IPS DF 4.7 (cell line): ENCODE results near the gene S100A3.
A peak's percentile ranks its signal among the peaks of the same experiment; 100 is the strongest.

Experiments used
- DNase-seq: peaks from one replicate; pipeline ENCODE4 v3.0.0-alpha.2; 2013; ENCODE audit warnings: low spot score; ENCODE audit errors: extremely low read depth

The S100A3 gene

DNA sequence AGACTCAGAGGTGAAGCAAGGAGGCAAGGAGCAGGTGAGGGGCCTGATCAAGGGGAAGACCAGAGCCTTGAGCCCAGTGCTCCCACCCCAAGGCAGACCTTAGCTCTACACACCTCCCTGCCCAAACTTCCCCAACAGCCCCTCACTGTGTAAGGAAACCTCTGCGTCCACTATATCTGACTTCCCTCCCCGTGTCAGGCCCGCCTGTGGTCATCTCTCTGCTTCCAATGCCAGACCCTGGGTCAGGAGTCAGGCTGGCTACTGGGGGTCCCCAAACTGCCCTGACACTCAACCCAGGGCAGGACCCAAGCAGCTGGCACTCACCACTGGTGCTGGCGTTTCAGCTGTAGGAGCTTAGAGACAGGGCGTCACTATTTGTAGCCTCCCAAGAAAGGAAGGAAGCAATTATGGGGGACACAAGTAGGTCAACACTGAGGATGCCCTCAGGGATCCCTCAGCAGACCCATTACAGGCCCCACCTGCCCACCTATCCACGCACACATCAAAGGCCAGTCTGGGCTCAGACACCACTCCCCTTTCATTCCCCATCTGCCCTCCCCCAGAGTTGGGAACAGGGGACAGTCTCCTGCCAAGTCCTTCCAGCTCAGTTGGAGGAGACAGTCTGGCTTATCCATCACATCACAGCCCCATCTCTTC, 811 bp upstream of the S100A3 start:
- DNase-seq = no peak

- DNase-seq = no peak
These were observed 1.2 kb downstream of the S100A3 start for GRCh38 chr1:153547560-153548551.

GRCh38 chr1:153546796-153547559, 2.1 kb downstream of the S100A3 start:
- DNase-seq = no peak

GRCh38 chr1:153546371-153546770, 2.7 kb downstream of the S100A3 start:
- no peak for DNase-seq

GRCh38 chr1:153545067-153546055, 3.7 kb downstream of the S100A3 start, which contains the start of gene S100A4:
TSS of gene S100A4 (minus strand) at chr1:153545806. CDS start at chr1:153544794, 1,012 bp downstream.
- no peak for DNase-seq

- no peak for DNase-seq
These were observed 4.5 kb downstream of the S100A3 start for GRCh38 chr1:153544453-153545066.

GRCh38 chr1:153543736-153544135, 5.3 kb downstream of the S100A3 start:
- no peak for DNase-seq

DNA sequence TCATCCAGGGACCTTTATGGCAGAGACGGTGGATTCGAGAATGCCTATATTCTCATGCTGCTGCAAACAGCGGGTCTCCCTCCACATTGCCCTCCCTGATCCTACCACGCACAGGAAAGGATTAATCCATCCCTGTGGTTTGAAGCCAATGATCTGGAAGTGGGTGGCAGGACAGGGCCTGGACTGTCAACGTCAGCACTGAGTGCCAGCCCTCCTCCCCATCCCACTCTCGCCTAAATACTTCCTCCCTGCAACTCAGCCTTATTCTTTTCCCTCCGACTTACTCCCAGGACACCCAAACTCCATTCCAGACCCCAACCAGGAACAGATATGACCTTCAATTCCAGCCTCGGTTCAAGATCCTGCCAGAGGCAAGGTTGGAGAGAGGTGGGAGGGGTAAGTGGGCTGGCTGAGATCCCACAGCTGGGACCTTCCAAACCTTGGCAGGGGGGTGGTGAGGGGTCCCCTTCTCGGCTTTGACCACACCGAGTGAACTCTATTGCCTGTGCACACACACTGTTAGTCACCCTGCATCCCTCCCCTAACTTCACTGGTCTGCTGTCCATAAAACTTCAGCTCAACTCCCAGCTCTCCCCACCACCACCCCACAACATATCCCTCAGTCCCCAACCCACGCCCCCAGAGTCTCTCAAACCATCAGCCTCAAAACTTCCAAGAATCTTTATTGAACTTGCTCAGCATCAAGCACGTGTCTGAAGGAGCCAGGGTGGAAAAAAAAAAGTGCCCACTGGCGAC, 5.9 kb downstream of the S100A3 start:
- no peak for DNase-seq

GRCh38 chr1:153541641-153542590, 7.1 kb downstream of the S100A3 start:
- DNase-seq = no peak

DNA sequence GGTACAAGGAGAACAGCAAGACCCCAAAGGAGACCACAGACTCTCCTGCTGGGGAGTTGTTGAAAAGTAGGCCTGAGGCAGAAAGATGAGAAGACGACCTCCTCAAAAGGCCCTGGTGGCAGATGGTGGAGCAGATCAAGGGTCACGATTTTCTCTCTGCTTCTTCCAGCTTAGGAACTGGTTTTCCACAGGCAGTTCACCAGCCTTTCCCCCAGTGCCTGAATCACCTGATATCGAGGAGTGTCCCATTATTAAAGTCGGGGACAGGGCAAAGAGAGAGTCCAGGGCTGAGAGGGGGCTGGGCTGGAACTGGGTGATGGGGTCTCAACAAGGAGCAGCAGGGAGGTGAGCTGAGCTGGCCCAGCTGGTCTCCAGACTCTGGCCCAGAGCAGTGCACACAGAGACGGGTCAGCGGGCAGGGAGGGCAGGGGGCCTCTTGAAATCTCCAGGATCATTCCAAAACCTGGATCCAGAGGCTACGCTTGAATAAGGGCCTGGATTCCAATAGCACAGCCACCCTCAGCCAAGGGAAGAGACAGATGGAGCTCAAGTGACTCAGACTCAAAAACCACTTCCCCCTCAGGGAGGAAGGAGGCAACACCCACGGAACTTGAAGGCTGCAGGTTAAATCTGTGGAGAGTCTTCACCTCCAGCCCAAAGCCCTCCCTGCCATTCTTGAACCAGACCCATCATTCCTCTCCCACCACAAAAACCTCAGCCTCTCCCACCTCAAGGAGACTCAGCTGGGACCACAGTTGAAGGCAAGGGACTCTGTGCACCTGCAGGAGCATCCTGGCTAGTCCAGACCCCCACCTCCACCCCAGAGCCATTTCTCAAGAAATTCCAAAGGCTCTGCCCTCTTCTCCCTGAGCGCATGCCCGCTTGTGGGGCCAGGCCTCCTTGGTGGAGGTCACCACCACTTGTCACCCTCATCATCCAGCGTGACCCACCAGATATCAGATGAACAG, 8.4 kb downstream of the S100A3 start, which contains the start of gene S100A5:
S100A5 (minus strand) TSS at position 541 of the 968 bp plus-strand sequence. CDS start 743 bp downstream, outside the sequence.
- DNase-seq = no peak

DNA sequence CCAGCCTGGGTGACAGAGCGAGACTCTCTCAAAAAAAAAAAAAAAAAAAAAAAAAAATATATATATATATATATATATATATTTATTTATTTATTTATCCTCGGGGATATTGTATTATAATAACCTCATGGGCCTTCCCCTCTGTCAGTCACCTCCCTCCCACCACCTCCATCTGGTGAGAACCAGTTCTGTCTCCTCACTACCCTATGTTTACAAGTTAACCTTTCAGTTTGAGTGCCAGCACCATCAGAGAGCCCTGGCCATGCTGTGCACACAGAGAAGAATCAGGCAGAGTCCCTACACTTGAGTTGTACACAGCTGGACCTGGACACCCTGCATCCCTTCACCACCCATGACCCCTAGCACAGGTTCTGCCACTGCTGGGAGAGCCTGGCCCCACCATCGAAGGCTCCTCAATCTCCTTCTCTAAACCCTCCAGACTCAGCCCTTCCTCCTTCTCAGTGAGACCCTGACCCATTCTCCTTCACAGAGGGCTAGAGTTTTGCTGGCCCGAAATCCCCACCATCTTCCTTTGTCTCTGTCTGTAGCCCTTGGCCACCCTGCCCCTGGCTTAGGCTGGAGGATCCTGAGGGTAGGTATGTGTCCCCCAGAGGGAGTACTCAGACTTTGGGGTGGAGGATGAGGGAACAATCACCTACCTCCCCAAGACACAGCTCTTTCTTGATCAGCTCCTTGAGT, 9.5 kb downstream of the S100A3 start:
- no peak for DNase-seq

DNA sequence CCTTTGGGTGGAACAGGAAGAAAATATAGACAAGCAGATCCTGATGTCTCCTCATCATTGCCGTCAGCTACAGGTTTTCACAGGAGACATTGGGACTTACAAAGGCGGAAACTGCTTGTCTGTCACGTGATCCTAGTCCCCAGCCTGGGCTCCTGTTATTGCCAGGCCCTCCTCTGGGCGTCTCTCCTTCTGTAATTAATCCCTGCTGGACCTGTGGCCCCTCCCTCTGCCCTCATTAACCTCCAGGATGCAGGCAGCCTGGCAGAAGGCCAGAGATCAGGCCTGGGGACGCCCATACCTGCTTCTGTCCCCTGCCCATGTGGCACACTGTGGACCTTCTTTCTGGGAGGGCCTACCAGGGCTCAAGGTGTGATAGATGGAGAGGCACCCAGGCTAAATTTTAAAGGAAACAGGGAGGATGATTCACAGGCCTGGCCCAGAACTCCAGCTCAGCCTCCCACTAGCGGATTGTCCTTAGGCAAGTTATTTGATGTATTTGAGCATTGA, 10.7 kb downstream of the S100A3 start:
- DNase-seq = peak; percentile 69

DNA sequence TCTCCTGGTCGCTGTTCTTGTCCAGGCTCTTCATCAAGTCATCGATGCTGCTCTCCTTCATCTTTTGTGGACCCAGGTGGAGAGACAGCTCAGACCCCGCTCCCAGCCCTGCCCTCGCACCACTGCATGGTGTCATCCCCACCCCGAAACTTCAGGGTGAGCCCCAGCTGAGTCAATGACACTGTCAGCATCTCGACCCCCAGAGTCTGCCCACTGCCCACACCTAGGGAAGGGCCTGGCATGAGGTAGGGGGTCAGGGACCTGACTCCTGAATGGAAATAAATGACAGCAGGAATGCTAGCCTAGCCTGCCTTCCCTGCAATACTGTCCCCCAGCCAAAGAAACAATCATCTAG, 11.7 kb downstream of the S100A3 start:
- no peak for DNase-seq

GRCh38 chr1:153536671-153537375, 12.2 kb downstream of the S100A3 start:
- DNase-seq = no peak

- no peak for DNase-seq
These were observed 12.9 kb downstream of the S100A3 start for GRCh38 chr1:153536012-153536670.
